Left lung (tissue), 10 donors: Measurements from ENCODE around the gene MSI1. TPM values are rescaled to one million over a fixed set of nuclear protein-coding genes. Genes with fewer than 3 reads are reported as not detected.

Source experiments
- ATAC-seq: fragments of 200-7000 bp; cut with Tn5 transposase; one replicate; pipeline ENCODE4 v1.9.1; 2020; ENCODE audit warnings: moderate library complexity
- DNase-seq, 4 donors: peaks; one replicate each; pipeline ENCODE4 v3.0.0-alpha.2; 2013 to 2020
- H3K27ac ChIP-seq, 2 donors: fragments of 200-600 bp; sonication (generic) in 1 of 2; one replicate each; pipeline versions ENCODE4 v1.5.0 to v1.8.0; 2020 to 2021
- H3K27me3 ChIP-seq, 2 donors: fragments of 200-600 bp; sonication (generic) in 1 of 2; one replicate each; pipeline versions ENCODE4 v1.5.0 to v1.8.0; 2020 to 2021
- H3K36me3 ChIP-seq, 2 donors: fragments of 200-600 bp; sonication (generic) in 1 of 2; one replicate each; pipeline versions ENCODE4 v1.5.0 to v1.8.0; 2020 to 2021
- H3K4me1 ChIP-seq, 2 donors: fragments of 200-600 bp; one replicate each; pipeline ENCODE4 v1.8.0; 2021
- H3K4me3 ChIP-seq, 2 donors: fragments of 200-600 bp; sonication (generic) in 1 of 2; one replicate each; pipeline versions ENCODE4 v1.5.0 to v1.8.0; 2020 to 2021; ENCODE audit warnings: mild to moderate bottlenecking in 1 of 2
- H3K9me3 ChIP-seq, 2 donors: fragments of 200-600 bp; sonication (generic) in 1 of 2; one replicate each; pipeline versions ENCODE4 v1.5.0 to v1.8.0; 2020 to 2021
- intact Hi-C, 2 donors: fragments of 100-400 bp; cut with DNase I; formaldehyde crosslinking; loops; one replicate each; pipeline versions ENCODE4 v1.11.2 to v1.14.2; 2022
- polyA plus RNA-seq, 6 donors: library from polyadenylated mRNA; unstranded; fragments of 120-200 nt; gene quantifications; one replicate each; pipeline ENCODE4 v1.2.1, GENCODE V29; 2013; ENCODE audit not compliant: insufficient read length in 6 of 6
- total RNA-seq, 2 donors: library from RNA; stranded (reverse); fragmentation: NEBNext Ultra II Directional; extraction: Animal tissue kit (Norgen Biotek cat#: 25700); gene quantifications; one replicate each; pipeline ENCODE4 v1.2.1, GENCODE V29; 2021
- TF ChIP-seq, protein P1 (sequence below), 2 donors: fragments of 200-600 bp; sonication (generic) in 1 of 2; IDR thresholded peaks; one replicate each; pipeline versions ENCODE4 v1.5.0 to v1.8.0; 2021; ENCODE audit warnings: antibody characterized with exemption in 2 of 2
- donor health status: DM: no; HTN: yes; CAD: no.
- donor health status: DM: no; HTN: no; CAD: no.

The MSI1 gene
- total and polyA plus RNA-seq, 8 donors = 0.60 to 19.3 (median 16.5) TPM

DNA sequence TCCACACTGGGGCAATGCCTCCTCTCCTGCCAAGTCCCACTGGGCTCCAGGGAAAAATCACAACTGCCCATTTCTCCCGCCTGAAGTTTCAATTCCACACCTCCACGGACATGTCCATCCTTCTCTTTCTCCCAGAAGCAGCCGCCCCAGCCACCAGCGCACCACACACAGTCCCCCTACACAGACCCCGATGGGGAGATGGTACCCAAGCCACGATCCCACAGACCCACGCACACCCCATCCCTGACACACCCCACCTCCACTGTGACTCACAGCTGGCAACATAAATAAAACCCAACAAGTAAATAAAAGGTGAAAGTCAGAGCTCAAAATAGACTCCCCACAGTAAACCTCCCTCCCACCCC is 2.6 kb downstream of the MSI1 start:
- Histone ChIP-seq H3K4me1 (peaks cover 0 to 27% of the 10 kb centered on the region in 2 donors), H3K4me3 (no peak overlapping the region), H3K36me3 (no peaks in the 10 kb centered on the region), H3K27ac (no peak overlapping the region), H3K9me3 (no peaks in the 10 kb centered on the region), H3K27me3 (peaks cover 32 to 94% of the 10 kb centered on the region in 2 donors)
- TF ChIP-seq, protein P1, sequence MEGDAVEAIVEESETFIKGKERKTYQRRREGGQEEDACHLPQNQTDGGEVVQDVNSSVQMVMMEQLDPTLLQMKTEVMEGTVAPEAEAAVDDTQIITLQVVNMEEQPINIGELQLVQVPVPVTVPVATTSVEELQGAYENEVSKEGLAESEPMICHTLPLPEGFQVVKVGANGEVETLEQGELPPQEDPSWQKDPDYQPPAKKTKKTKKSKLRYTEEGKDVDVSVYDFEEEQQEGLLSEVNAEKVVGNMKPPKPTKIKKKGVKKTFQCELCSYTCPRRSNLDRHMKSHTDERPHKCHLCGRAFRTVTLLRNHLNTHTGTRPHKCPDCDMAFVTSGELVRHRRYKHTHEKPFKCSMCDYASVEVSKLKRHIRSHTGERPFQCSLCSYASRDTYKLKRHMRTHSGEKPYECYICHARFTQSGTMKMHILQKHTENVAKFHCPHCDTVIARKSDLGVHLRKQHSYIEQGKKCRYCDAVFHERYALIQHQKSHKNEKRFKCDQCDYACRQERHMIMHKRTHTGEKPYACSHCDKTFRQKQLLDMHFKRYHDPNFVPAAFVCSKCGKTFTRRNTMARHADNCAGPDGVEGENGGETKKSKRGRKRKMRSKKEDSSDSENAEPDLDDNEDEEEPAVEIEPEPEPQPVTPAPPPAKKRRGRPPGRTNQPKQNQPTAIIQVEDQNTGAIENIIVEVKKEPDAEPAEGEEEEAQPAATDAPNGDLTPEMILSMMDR (IDR thresholded peaks at IDR 0.05) = no peak
- DNase-seq (no peak), ATAC-seq (no peak)
- intact Hi-C loops = no loop called here

DNA sequence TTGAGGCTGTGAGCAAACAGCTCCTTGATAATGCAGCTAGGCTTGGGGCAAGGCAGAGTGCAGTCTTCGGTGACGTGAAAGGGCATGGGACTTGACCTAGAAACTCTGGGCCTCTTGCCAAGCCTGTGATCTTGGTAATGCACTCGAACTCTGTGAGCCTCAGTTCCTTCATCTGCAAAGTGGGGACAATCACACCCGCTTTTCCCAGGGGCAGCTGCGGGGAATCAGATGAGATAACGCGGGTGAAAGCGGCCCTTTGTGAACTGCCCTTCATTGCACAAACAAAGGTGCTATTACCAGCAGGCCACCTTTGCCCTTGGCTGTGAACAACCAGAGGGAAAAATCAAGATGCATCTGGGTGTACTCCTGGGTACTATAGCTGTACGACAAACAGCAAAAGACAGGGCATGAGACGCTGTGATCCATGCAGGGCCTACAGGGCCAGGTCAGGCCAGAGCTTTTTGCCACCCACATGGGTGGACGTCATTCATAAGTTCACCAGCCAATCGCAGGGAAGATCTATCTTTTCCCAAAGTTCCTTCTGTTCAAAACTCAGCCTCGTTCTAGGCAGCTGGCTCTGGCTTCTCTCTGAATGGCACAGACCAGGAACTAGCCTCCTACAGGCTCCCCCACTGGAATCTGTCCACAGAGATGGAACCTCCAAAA is 3.2 kb downstream of the MSI1 start:
- intact Hi-C loops = no loop called here
- no peak overlapping the region for H3K4me3 ChIP-seq
- H3K27me3 ChIP-seq = peaks cover 27 to 94% of the 10 kb centered on the region in 2 donors
- H3K4me1 ChIP-seq = peaks cover 0 to 28% of the 10 kb centered on the region in 2 donors
- peak in 1 of 4 donors; percentile 62 for DNase-seq
- TF ChIP-seq, protein P1 (IDR thresholded peaks at IDR 0.05) = no peak
- ATAC-seq = no peak
- peak overlapping the region in 1 of 2 donors; percentile 7 for H3K27ac ChIP-seq
- H3K36me3 ChIP-seq = no peaks in the 10 kb centered on the region
- no peaks in the 10 kb centered on the region for H3K9me3 ChIP-seq

DNA sequence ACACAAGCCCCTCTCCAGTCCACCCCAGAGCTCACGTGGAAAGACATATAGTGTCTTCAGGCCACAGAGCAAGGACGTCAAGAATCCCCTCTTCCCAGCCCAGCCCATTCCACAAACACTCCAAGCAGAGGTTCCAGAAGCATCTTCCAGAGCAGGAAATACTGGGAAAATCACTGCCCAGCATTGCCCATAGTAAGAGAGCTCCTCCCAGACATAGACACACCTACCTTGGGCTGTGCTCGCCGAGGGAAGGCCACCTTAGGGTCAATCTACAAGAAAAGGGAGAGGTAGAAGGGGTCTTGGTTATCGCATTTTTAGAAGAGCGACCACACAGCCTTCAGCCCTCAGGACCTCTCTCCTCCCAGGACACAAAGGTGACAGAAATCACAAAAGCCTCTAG is 4.5 kb downstream of the MSI1 start:
- H3K27ac ChIP-seq = no peak overlapping the region
- no peak overlapping the region for H3K4me3 ChIP-seq
- peaks cover 0 to 24% of the 10 kb centered on the region in 2 donors for H3K4me1 ChIP-seq
- H3K9me3 ChIP-seq = no peaks in the 10 kb centered on the region
- DNase-seq (no peak), ATAC-seq (no peak)
- intact Hi-C loops = no loop called here
- no peaks in the 10 kb centered on the region for H3K36me3 ChIP-seq
- peaks cover 14 to 89% of the 10 kb centered on the region in 2 donors for H3K27me3 ChIP-seq
- TF ChIP-seq, protein P1 (IDR thresholded peaks at IDR 0.05) = no peak

DNA sequence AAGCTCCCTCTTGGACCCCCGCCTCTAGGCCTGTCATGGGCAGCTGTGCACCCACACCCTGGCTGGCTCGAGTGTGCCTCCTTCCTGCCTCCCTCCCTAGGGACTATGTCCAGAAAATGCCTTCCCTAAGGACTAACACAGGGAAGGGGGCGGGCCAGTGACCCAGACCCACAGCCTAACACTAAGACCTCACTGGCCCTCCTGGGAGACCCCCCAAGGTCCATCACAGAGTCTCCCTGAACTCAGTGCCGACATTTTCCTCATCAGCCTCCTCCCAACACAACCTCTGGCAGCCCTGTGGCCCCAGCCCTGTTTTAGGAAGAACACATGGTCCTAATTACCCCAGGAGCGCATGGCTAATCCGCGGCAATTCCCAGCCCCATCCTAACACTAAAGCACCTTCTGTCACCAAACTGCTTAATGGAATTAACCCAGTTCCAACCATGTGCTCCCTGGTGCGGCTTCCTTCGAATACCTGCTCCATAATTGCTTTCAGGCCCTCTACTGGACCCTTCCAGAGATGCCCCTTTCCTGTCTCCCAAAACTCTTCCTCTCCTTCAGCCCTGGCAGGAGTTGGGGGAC is 5.6 kb downstream of the MSI1 start:
- DNase-seq (no peak), ATAC-seq (no peak)
- peaks cover 7 to 91% of the 10 kb centered on the region in 2 donors for H3K27me3 ChIP-seq
- TF ChIP-seq, protein P1 (IDR thresholded peaks at IDR 0.05) = no peak
- H3K4me3 ChIP-seq = no peak overlapping the region
- peaks cover 0 to 16% of the 10 kb centered on the region in 2 donors for H3K4me1 ChIP-seq
- H3K27ac ChIP-seq = no peak overlapping the region
- H3K9me3 ChIP-seq = no peaks in the 10 kb centered on the region
- intact Hi-C loops = no loop called here
- H3K36me3 ChIP-seq = no peaks in the 10 kb centered on the region

DNA sequence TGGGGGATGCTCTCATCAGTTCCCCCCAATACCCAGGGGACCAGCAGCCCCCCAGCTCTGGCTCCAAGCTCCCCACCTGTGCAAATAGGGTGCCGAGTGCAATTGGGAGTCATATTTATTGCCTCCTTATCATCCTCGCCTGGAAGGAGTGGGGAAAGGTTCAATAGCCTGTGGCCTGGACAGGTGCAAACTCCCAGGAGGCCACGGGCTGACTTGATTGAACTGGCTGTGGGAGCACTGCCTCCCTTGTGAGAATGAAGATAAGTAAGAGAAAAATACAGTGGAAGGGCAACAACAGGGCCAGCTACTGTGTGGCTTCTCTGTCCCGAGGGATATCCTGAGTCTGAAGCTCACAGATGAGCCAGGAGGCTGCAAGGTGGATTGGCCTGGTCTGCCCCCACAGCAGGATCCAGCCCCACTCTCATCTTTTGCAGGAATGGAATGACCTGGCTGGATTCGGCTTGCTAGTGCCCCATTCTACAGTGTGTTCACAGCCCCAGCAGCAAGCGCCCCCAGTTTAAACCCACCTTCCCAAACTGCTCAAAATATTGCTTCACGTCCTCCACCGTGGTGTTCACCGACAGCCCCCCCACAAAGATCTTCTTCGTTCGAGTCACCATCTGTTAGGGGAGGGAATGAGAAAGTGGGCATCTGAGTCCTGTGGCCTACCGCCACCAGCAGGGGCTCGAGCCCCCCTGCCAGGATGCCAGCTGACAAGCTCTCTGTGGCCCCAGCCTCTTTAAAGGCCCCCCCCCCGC is 6.3 kb downstream of the MSI1 start:
- intact Hi-C loops = no loop called here
- ATAC-seq (no peak), DNase-seq (no peak)
- TF ChIP-seq, protein P1 (IDR thresholded peaks at IDR 0.05) = no peak
- Histone ChIP-seq H3K27me3 (peaks cover under 1 to 90% of the 10 kb centered on the region in 2 donors), H3K4me3 (no peak overlapping the region), H3K9me3 (no peaks in the 10 kb centered on the region), H3K27ac (no peak overlapping the region), H3K36me3 (no peaks in the 10 kb centered on the region), H3K4me1 (peaks cover 0 to 9% of the 10 kb centered on the region in 2 donors)
